Camera-type eye (tissue), 1 donor: ENCODE data around the gene TP63. TPM values are rescaled to one million over a fixed set of nuclear protein-coding genes. Genes with fewer than 3 reads are reported as not detected.

Experiments used
- total RNA-seq: library from RNA; depleted of rRNA; stranded (reverse); fragments of >200 nt; gene quantifications from one replicate; pipeline ENCODE4 v1.2.3, GENCODE V29; 2014

TP63 gene
- 8.9 TPM for total RNA-seq

DNA sequence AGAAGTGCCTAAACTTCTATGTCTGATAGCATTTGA, at the start of gene TP63:
TSS of gene TP63 (plus strand) at position 17 of the 36 bp plus-strand sequence. CDS start 127 bp downstream, outside the sequence.

